NCI-H1048 (cell line): Measurements from ENCODE around the gene SOWAHA.
"Not testable (repeated sequence)": the region's sequence is repeated elsewhere in the genome, so short reads cannot be mapped to it uniquely, and the experiment has no call there.

ENCODE experiments used
- DNase-seq: peaks from one replicate; lab custom pipeline; 2025; lab: John Stamatoyannopoulos, UW

Gene SOWAHA

GRCh38 chr5:132778129-132778528, 35.0 kb upstream of the SOWAHA start:
- no peak for DNase-seq

- DNase-seq, result no peak
Observed at GRCh38 chr5:132778856-132779255, 34.2 kb upstream of the SOWAHA start.

GRCh38 chr5:132779961-132780360, 33.1 kb upstream of the SOWAHA start:
- DNase-seq, result no peak

- DNase-seq, result no peak
Observed at GRCh38 chr5:132780577-132780976, 32.5 kb upstream of the SOWAHA start.

GRCh38 chr5:132781029-132781428, 32.1 kb upstream of the SOWAHA start:
- DNase-seq, result no peak

GRCh38 chr5:132782101-132782500, 31.0 kb upstream of the SOWAHA start:
- DNase-seq, result no peak

GRCh38 chr5:132785365-132785764, 27.7 kb upstream of the SOWAHA start:
- DNase-seq, result no peak

- no peak for DNase-seq
Observed at GRCh38 chr5:132785864-132786263, 27.2 kb upstream of the SOWAHA start.

- no peak for DNase-seq
Observed at GRCh38 chr5:132787076-132787475, 26.0 kb upstream of the SOWAHA start.

GRCh38 chr5:132788508-132788907, 24.6 kb upstream of the SOWAHA start:
- no peak for DNase-seq

- no peak for DNase-seq
Observed at GRCh38 chr5:132788990-132789886, 23.9 kb upstream of the SOWAHA start.

GRCh38 chr5:132790201-132790865, 22.8 kb upstream of the SOWAHA start:
- no peak for DNase-seq

GRCh38 chr5:132791026-132791425, 22.1 kb upstream of the SOWAHA start:
- no peak for DNase-seq

GRCh38 chr5:132797651-132798050, 15.5 kb upstream of the SOWAHA start:
- DNase-seq, result no peak

GRCh38 chr5:132799392-132799791, 13.7 kb upstream of the SOWAHA start:
- DNase-seq, result no peak

- DNase-seq, result no peak
Observed at GRCh38 chr5:132800545-132800944, 12.6 kb upstream of the SOWAHA start.

- DNase-seq, result no peak
Observed at GRCh38 chr5:132802044-132802684, 10.9 kb upstream of the SOWAHA start.

GRCh38 chr5:132802685-132803066, 10.4 kb upstream of the SOWAHA start:
- DNase-seq, result not testable (repeated sequence)

GRCh38 chr5:132804219-132804618, 8.9 kb upstream of the SOWAHA start:
- DNase-seq, result not testable (repeated sequence)

- not testable (repeated sequence) for DNase-seq
Observed at GRCh38 chr5:132805872-132806271, 7.2 kb upstream of the SOWAHA start.

GRCh38 chr5:132806804-132807162, 6.3 kb upstream of the SOWAHA start:
- not testable (repeated sequence) for DNase-seq

- DNase-seq, result no peak
Observed at GRCh38 chr5:132807163-132807838, 5.8 kb upstream of the SOWAHA start.
